Right lobe of liver (tissue), 6 donors: ENCODE data around the gene DACT1. TPM values are rescaled to one million over a fixed set of nuclear protein-coding genes. Genes with fewer than 3 reads are reported as not detected.

Source experiments
- ATAC-seq, 4 donors: fragments of 200-7000 bp; cut with Tn5 transposase; one replicate each; pipeline ENCODE4 v1.9.1; 2020; ENCODE audit warnings: mild to moderate bottlenecking in 4 of 4, moderate library complexity in 4 of 4
- DNase-seq, 3 donors: peaks; one replicate each; pipeline ENCODE4 v3.0.0-alpha.2; 2020
- H3K27ac ChIP-seq, 3 donors: fragments of 200-600 bp; one replicate each; pipeline ENCODE4 v1.8.0; 2022
- H3K27me3 ChIP-seq, 2 donors: fragments of 200-600 bp; one replicate each; pipeline ENCODE4 v1.8.0; 2022
- H3K36me3 ChIP-seq, 4 donors: fragments of 200-600 bp; sonication (generic) in 1 of 4; one replicate each; pipeline versions ENCODE4 v1.5.1 to v1.8.0; 2017 to 2022; ENCODE audit warnings: control low read depth in 1 of 4
- H3K4me1 ChIP-seq, 4 donors: fragments of 200-600 bp; sonication (generic) in 1 of 4; one replicate each; pipeline versions ENCODE4 v1.5.1 to v1.8.0; 2017 to 2022; ENCODE audit warnings: control low read depth in 1 of 4
- H3K4me3 ChIP-seq, 3 donors: fragments of 200-600 bp; one replicate each; pipeline ENCODE4 v1.8.0; 2022
- H3K9me3 ChIP-seq, 4 donors: fragments of 200-600 bp; sonication (generic) in 1 of 4; one replicate each; pipeline versions ENCODE4 v1.5.1 to v1.8.0; 2017 to 2022; ENCODE audit warnings: control low read depth in 1 of 4
- CTCF ChIP-seq, 4 donors: fragments of 200-600 bp in 3 of 4; fragments of 450-650 bp in 1 of 4; IDR thresholded peaks; one replicate each; pipeline versions ENCODE4 v1.5.1 to v1.8.0; 2016 to 2022; ENCODE audit warnings: antibody characterized with exemption in 4 of 4, mild to moderate bottlenecking in 2 of 4
- POLR2A ChIP-seq: fragments of 450-650 bp; IDR thresholded peaks from one replicate; pipeline ENCODE4 v1.6.1; 2017; ENCODE audit warnings: antibody characterized with exemption, mild to moderate bottlenecking
- WGBS: methylation state at CpG from one replicate; pipeline ENCODE4 v1.1.6; 2018; ENCODE audit warnings: low coverage, low lambda C conversion rate; ENCODE audit not compliant: insufficient coverage; ENCODE audit errors: missing lambda C conversion rate; 5-methylcytosine and 5-hydroxymethylcytosine counted together
- intact Hi-C, 2 donors: fragments of 100-400 bp; cut with DNase I; formaldehyde crosslinking; loops; one replicate each; pipeline versions ENCODE4 v1.11.2 to v1.14.1; 2022
- total RNA-seq, 6 experiments: library from RNA; depleted of rRNA in 2 of 6; stranded (reverse); fragments of >200 nt in 2 of 6; fragmentation: NEBNext Ultra II Directional in 3 of 6; extraction: Animal tissue kit (Norgen Biotek cat#: 25700) in 3 of 6; gene quantifications; one replicate each; pipeline versions ENCODE4 v1.1.0 to v1.2.4, GENCODE V29; 2016 to 2023
- donor health status: DM: no; HTN: yes; CAD: no.
- donor health status: DM: no; HTN: no; CAD: no.
- donor health status: DM: no; HTN: no; CAD: no.
- donor health status: DM: no; HTN: yes; CAD: no.
- donor health status: DM: no; HTN: yes; CAD: no.

Gene DACT1
- total RNA-seq, 6 experiments from 2014 or later, result 1.2 to 2.4 (median 1.4) TPM

GRCh38 chr14:58647777-58648176 is 10.0 kb downstream of the DACT1 start:
- ATAC-seq, result peak in 3 of 4 donors; percentile 23 to 66 (median 60)
- no peak for DNase-seq
- Histone ChIP-seq H3K4me3 (no peak overlapping the region), H3K27ac (no peak overlapping the region), H3K9me3 (no peaks in the 10 kb centered on the region), H3K4me1 (no peaks in the 10 kb centered on the region), H3K27me3 (no peaks in the 10 kb centered on the region), H3K36me3 (no peaks in the 10 kb centered on the region)
- WGBS, result 45% methylated on average over 4 of the region's 4 CpGs
- intact Hi-C loops, result no loop called here
- no peak for TF ChIP-seq POLR2A
- TF ChIP-seq CTCF (IDR thresholded peaks at IDR 0.05), result no peak

GRCh38 chr14:58650857-58651256 is 13.1 kb downstream of the DACT1 start:
- TF ChIP-seq POLR2A (no peak), CTCF (IDR thresholded peaks at IDR 0.05) (no peak)
- DNase-seq (no peak), ATAC-seq (no peak)
- intact Hi-C loops, result no loop called here
- 76% methylated on average over 2 of the region's 2 CpGs for WGBS
- H3K4me3 ChIP-seq, result no peak overlapping the region
- no peaks in the 10 kb centered on the region for H3K9me3 ChIP-seq
- H3K36me3 ChIP-seq, result no peaks in the 10 kb centered on the region
- no peak overlapping the region for H3K27ac ChIP-seq
- H3K4me1 ChIP-seq, result no peaks in the 10 kb centered on the region
- H3K27me3 ChIP-seq, result no peaks in the 10 kb centered on the region

GRCh38 chr14:58656671-58657411 is 19.1 kb downstream of the DACT1 start:
- intact Hi-C loops, result no loop called here
- DNase-seq (no peak), ATAC-seq (no peak)
- Histone ChIP-seq H3K27me3 (no peaks in the 10 kb centered on the region), H3K9me3 (no peaks in the 10 kb centered on the region), H3K4me3 (no peak overlapping the region), H3K27ac (no peak overlapping the region), H3K36me3 (no peaks in the 10 kb centered on the region), H3K4me1 (no peaks in the 10 kb centered on the region)
- WGBS, result 49% methylated on average over 3 of the region's 3 CpGs
- no peak for TF ChIP-seq POLR2A

GRCh38 chr14:58659061-58659460 is 21.3 kb downstream of the DACT1 start:
- no peaks in the 10 kb centered on the region for H3K27me3 ChIP-seq
- intact Hi-C loops, result no loop called here
- WGBS, result 80% methylated on average over 1 of the region's 1 CpG
- no peaks in the 10 kb centered on the region for H3K4me1 ChIP-seq
- no peak for TF ChIP-seq POLR2A
- TF ChIP-seq CTCF (IDR thresholded peaks at IDR 0.05), result no peak
- no peak overlapping the region for H3K27ac ChIP-seq
- no peak for ATAC-seq
- no peak for DNase-seq
- H3K36me3 ChIP-seq, result no peaks in the 10 kb centered on the region
- no peaks in the 10 kb centered on the region for H3K9me3 ChIP-seq
- no peak overlapping the region for H3K4me3 ChIP-seq

- intact Hi-C loops, result no loop called here
- ATAC-seq (peak in 1 of 4 donors; percentile 28), DNase-seq (no peak)
- TF ChIP-seq CTCF (IDR thresholded peaks at IDR 0.05) (no peak), POLR2A (no peak)
- Histone ChIP-seq H3K36me3 (no peaks in the 10 kb centered on the region), H3K27ac (no peak overlapping the region), H3K27me3 (no peaks in the 10 kb centered on the region), H3K4me3 (no peak overlapping the region), H3K4me1 (no peaks in the 10 kb centered on the region), H3K9me3 (no peaks in the 10 kb centered on the region)
- 74% methylated on average over 6 of the region's 6 CpGs for WGBS
Observed at GRCh38 chr14:58659846-58660245, 22.1 kb downstream of the DACT1 start.
